GM19239 (cell line): ENCODE results near the gene SELENOM.
A peak's percentile ranks its signal among the peaks of the same experiment; 100 is the strongest.

ENCODE experiments used
- DNase-seq: peaks from one replicate; pipeline ENCODE4 v3.0.0; 2011; ENCODE audit warnings: low spot score; ENCODE audit not compliant: insufficient read length
- FAIRE-seq: peaks from 2 replicates; lab custom pipeline; 2011; peaks lifted over from hg19 to GRCh38; lab: Jason Lieb, UNC

SELENOM gene, protein sequence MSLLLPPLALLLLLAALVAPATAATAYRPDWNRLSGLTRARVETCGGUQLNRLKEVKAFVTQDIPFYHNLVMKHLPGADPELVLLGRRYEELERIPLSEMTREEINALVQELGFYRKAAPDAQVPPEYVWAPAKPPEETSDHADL

DNA sequence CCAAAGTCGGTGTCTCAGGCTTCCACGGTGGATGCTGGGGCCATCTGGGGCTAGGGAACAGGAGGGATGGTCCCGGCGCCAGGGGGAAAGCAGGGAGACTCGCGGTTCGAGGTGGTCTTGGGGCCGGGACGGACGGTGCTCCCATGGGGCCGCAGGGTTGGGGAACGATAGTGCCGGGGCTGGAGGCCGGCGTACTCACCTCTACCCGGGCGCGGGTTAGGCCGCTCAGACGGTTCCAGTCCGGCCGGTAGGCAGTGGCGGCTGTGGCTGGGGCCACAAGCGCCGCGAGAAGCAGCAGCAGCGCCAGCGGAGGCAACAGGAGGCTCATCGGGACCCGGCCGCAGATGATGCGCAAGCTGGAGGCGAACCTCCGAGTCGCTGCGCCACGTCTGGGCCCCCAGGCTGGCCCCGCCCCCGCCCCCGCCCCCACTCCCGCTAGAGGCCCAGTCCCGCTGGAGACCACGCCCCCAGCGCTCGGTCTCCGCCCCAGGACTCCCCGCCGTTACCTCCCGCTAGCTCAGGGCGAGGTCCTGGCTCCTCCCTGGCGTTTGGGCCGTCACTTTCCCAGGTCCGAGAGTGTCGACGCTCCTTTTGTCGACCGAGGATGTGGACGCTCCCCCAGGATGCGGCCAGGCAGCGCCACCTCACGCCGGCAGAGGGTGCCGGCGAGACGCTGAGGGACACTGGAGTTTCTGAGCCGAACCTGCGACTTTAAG is at the start of gene SELENOM:
Gene SELENOM, minus strand, starts transcription at position 391 of the 716 bp plus-strand sequence. Its CDS starts 63 bp downstream, at position 328.
- DNase-seq, result peak; percentile 97
- peak; percentile 95 for FAIRE-seq

DNA sequence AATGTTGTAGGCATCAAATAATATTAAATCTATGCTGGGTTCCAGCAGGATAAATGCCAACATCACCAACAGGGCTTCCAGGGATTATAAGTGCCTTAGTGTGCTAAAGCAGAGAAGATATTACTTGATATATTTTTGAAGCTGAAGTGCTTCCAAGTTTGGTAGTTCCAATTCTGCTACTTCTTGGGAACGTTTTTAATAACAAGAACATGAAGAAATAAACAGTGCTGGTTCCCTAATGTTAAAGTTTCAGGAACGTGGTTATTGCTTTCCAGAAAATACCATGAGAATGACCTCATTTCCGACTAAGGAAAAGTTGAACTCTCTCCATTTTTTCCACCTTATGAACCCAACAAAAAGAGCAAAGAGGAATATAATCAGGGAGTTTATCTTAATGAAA is 48.1 kb upstream of the SELENOM start:
- FAIRE-seq, result no peak
- DNase-seq, result no peak

DNA sequence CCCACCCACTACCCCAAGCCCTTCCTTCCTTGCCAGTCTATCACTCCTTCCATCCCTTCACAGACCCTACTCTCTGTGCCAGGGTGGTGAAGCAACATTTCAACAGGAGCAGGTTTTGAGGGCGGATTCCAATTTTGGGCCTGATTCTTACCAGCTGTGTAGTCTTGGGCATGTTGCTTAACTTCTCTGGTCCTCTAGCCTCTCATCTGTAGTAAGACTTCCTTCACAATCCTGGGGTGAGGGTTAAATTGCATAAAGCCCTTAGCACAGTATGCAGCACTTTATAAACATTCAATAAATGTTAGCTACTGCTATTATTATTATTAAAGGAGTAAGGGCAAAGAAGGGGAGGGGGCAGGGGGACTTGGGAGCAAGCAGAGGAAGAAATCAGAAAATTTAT is 47.6 kb upstream of the SELENOM start:
- no peak for FAIRE-seq
- DNase-seq, result no peak

DNA sequence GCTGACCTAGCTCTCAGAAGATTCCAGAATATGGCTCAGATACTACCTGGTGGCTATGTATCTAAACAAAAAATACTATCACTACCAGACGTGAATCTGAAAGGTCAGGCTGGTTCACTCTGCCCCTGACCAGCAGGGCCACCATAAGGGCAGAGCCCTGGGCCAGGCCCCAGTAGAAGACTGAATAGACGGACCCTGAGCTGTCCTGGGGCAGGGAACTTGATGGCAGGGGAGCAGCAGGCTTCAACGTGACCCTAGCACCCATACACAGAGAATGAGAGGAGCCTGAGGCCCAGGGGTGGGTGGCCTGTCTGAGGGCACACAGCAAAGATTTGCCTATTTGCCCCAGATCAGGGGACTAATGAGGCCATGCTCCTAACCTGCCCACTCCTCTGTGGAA is 46.0 kb upstream of the SELENOM start:
- DNase-seq (no peak), FAIRE-seq (no peak)

DNA sequence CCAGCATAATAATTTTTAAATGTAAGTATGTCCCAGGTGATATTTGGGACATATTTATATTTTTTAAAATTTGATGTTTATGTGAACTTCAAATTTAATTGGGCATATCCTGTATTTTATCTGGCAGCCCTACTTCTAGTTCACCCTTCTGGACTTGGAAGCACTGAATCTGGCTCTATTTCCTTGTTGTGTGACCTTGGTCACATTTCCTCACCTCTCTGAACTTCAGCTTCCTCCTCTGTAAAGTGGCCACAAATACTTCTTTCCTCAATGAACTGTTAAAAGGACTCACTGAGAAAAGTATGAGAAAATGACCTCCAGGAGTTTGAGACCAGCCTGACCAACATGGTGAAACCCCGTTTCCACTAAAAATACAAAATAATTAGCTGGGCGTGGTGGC is 44.5 kb upstream of the SELENOM start:
- no peak for DNase-seq
- no peak for FAIRE-seq

DNA sequence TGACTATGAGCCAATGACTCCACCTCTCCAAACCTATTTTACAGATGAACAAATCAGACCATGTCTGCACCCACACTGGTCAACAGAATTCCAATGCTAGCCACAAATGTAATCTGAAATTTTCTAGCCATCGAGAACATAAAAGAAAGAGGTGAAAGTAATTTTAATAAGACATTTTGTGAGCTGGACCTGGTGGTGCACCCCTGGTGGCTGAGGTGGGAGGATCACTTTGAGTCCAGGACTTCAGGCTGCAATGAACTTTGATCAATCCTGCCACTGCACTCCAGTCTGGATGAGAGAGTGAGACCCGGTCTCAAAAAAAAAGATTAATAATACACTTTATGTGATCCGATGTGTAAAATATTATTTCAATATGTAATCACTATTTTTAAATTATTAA is 43.2 kb upstream of the SELENOM start:
- FAIRE-seq (no peak), DNase-seq (no peak)

DNA sequence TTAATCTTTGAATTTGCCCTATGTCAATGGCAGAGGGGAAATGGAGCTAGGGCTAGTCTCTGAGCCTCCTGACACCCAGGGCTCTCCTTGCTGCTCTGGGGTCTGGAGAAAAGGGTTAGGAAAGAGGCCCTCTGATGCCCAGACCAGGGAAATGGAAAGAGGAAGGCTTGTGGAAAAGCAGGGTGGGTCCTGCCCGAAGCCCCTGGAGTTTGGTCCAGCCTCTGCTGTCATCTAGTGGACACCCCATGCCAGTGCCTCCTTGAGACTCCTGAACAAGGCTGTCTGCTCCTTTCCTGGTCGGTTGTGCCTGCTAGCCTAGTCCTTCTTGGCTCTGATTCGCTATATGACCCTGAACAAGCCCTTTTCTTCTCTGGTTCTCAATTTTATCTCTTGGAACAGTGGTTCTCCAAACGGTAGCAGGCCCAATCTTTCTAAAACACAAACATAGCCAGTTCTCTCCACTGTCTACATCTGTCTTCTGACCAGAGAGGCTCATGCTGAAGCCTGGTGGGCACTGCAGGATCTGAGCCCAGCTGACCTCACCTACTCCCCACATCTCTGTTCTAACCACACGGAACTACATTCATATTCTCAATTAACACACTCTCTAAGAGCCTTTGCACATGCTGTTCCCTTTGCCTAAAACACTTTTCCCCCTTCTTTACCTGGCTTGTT is 41.7 kb upstream of the SELENOM start:
- FAIRE-seq (peak; percentile 84), DNase-seq (no peak)

DNA sequence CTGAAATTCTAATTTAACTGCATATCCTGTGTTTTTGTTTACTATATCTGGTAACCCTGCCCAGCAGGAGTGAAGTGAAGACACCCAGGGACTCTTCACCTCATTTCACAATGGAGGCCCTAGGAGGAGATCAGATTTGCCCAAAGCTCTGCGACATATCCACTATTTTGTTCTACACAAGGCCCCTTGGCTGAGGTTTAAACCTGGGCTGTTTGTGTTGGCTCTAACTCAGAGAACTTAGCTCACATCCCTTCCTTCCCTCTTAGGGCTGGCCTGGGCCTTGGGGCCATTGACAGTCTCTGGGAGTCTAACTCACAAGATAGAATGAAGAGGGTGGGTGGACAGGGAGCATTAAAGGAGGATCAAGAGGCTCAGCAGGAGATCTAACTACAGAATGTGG is 41.1 kb upstream of the SELENOM start:
- no peak for DNase-seq
- FAIRE-seq, result no peak

DNA sequence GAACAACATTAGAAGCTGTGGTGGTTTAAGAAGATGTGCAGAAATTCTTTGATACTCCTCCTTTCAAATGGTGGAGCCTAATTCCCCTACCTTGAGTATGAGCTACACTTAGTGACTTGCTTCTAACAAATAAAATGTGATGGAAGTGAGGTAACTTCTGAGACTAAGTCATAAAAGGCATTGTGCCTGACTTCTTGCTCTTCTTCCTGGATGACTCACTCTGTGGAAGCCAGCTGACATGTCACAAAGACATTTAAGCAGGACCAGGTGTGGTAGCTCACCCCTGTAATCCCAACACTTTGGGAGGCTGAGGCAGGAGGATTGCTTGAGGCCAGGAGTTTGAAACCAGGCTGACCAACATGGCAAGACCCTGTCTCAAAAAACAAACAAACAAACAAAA is 36.9 kb upstream of the SELENOM start:
- FAIRE-seq (no peak), DNase-seq (no peak)

DNA sequence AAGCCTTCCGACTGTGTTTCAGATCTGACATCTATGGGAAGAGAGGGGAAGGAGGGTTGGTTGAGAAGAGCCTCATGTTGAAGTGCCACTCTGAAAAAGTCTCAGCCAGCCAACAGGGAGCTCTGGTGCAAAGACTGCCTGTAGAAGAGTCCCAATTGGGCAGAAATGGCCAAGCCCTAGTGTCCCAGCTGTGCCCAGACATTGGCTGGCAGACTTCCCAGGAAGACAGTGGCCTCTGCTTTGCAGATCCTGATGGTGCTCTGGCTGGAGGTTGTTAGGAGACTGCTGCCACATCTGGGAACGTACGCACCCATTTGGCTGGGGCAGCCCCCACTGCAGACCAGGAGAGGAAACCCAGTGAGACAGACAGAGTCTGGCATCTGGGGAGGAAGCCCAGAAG is 36.2 kb upstream of the SELENOM start:
- FAIRE-seq, result no peak

DNA sequence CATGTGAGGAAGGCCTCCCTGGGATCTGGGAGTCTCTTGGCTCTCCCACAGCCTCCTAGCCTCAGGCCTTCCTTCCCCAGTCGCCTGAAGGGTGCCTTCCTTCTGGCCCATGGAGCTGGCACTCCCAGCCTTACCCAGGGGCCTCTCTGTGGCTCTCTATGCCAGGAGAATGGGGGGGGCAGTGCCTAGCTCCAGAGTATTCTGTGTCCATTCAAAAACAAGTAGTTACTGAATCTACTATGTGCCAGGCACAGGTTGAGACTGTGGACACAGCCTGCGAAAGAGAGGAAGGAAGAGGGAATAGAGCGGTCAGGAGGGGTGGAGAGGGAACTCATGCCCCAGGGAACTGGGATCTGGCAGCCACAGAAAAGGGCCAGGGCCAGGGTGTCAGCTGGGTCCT is 35.7 kb upstream of the SELENOM start:
- FAIRE-seq, result no peak

More for the DNA sequence above, 36.2 kb upstream of the SELENOM start:
- no peak for DNase-seq

DNA sequence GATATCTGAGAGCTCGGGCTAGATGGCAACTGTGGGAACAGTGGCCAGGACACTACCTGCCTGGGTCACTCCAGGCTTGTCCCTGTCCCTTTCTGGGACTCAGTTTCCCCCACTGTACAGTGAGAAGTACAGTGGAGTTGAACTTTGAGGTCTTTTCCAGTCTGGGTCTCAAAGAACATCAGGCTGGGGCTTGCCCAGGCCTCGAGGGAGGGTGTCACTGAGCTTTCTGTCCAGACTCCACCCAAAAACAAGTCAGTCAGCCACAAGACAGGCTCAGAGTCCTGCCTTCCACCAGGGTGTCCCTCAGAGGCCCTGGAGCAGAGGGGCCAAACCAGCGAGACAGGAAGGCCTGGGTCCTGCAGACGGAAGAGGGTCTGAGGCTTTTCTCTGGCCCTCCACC is 34.9 kb upstream of the SELENOM start:
- FAIRE-seq (no peak), DNase-seq (peak; percentile 4)

More for the DNA sequence above, 35.7 kb upstream of the SELENOM start:
- DNase-seq, result no peak

DNA sequence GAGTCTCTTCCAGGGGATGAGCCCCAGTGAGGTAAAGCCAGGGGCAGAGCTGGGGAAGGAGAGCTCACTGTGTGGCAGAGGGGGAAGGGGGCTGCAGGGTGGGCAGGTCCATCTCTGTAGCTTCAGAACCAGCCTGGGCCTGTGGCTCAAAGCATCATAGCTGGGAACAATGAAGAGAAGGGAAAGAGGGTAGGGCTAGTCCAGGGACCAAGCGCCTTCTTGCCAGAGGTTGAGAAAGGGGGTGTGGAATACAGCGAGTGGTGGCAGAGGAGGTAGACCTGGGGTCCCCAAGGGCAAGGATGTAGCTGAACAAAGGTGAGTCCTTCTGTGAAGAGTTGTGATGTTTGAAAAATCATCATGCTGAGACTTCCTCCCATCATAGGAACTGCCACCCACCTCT is 34.2 kb upstream of the SELENOM start:
- no peak for FAIRE-seq
- no peak for DNase-seq

DNA sequence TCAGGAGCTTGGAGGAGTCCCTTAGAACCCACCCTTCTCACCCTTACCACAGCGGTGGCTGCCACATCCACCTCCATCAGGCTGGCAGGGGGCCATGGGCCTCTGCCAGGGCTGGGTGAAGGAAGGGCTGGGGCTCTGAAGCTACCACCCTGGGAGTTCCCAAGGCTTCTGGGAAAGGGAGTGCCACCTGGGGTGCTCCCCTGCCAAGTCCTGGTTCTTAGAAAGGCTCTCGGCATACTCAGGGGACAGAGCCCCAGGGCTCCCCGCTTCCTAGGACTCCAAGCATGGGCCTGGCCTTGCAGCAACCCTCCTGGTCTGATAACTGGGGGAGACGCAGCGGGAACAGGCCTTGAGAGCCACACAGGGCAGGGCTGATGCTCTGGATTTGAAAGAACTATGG is 33.4 kb upstream of the SELENOM start:
- no peak for DNase-seq

DNA sequence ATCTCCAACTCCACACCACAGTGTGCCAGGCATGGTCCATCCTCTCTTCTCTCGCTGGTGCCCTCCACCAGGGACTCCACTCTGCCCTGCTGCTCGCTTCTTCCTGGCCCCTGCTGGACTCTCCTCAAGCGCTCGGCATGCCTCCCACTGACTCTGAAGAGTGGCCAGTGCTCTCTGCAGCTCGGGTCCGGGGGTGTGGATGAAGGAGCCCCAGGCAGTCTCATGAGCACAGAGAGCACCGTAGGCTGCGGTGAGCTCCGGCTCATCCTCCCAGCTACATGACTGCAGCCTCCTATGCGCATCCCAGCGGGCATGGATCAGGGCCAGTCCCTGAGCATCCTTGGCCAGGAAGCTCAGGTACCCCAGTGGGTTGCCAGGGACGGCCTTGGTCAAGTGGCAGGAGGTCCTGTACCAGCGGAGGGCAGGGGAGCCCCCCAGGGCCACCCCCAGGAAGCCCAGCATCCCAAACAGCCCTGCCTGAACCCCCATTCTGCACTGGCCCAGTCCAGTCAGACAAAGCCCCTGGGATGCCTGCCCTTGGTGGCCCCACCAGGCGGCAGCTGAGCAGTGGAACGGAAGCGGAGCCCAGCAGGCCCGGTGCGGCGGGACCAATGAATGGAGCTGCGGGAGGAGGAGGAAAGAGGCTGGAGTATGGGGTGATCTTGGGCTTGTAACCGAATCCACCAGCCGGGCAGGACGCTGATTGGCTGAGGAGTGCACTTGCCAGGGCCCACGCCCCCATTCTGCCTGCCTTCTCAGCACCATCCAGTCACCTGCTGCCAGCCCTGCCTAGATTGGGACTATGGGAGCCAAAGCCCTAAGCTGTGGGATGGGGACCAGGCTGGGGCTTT is 32.7 kb upstream of the SELENOM start, which contains the start of gene PLA2G3:
Gene PLA2G3, minus strand, starts transcription at position 643 of the 851 bp plus-strand sequence. Its CDS starts 154 bp downstream, at position 489.
- DNase-seq (no peak), FAIRE-seq (no peak)

More for the DNA sequence above, 33.4 kb upstream of the SELENOM start:
- FAIRE-seq, result no peak

DNA sequence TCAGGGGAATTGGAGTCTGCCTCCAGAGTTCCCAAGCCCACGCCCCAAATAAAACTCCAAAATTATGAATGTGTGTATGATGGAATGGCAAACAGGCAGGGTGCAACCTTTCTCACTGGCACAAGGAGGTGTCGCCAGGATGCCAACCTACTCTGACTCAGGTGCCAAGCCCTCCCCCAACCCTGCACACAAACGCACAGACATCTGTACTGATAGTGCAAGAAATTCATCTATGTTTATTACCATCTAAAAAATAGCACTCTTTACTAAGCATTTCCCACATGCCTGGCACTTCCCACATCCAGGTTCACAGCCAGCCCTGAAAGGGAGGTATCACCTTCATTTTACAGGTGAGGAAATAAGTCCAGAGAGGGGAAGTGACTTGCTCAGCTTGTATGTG is 31.7 kb upstream of the SELENOM start:
- FAIRE-seq (no peak), DNase-seq (no peak)

DNA sequence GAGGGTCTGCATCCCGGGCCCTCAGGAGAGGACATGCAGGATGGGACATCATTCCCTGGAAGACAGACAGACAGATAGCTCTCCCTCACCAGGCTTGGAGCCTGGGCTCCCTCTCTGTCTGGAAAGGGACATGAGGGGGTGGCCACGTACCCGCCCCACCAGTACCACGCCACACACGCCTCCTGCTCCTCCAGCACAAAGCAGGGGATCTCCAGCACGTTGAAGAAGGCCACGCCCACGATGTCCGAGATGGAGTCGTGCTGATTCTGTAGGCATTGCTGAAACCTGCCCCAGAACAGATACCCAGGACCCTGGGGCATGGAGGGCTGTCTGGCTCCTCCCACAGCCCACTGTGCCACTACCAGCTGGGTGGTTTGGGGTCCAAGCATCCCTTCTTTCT is 30.8 kb upstream of the SELENOM start:
- DNase-seq (no peak), FAIRE-seq (no peak)

DNA sequence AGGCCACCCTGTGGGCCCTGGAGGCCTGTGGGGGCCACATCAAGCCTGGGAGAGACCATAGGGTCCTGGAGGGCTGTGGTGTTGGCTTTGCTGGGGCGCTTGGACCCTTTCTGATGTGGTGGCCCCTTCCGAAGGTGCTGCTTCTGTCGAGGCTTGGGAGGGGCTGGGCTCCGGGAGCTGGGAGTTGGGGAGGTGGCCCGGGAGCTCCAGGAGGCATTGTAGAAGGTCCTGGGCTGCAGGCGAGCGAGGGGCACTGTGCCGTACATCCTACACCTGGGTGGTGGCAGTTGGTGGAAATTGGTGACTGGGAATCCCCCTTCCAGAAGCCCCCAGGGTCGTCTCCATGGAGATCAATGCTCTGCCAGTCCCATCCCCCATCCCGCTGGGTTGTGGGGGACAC is 30.4 kb upstream of the SELENOM start:
- DNase-seq (no peak), FAIRE-seq (no peak)

DNA sequence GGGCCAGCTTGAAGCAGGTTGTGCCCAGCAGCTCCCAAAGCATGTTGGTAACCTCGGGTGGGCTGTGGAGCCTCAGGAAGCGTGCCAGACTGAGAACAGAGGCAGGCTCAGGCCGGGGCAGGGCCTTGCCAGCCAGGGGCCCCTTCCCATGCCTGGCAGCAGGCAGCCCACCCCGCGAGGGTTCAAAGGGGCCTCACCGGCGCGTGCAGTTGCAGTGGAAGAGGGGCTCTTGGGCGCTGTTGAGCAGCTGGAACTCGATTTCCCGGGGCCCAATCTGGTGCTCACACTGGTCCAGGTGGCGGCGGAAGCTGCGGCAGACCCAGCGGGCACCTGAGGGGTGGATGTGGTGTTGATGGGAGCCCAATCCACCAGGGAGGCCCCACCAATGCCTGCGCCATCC is 29.3 kb upstream of the SELENOM start:
- no peak for FAIRE-seq
- DNase-seq, result no peak

DNA sequence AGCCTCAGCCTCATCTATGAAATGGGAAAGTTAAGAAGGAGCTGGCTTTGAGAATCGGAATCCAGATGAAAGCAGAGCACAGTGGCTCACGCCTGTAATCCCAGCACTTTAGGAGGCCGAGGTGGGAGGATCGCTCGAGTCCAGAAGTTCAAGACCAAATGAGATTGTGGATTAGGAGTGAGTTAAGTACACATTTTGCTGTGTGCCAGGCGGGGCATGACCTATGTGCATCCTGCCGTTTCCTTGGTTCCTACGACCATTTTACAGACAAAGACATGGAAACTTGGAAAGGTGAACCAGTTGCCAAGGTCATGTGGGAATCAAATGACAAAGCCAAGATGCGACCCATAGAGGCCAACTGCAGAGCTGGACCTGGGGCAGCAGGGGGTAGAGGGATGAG is 28.8 kb upstream of the SELENOM start:
- no peak for DNase-seq
- FAIRE-seq, result no peak

DNA sequence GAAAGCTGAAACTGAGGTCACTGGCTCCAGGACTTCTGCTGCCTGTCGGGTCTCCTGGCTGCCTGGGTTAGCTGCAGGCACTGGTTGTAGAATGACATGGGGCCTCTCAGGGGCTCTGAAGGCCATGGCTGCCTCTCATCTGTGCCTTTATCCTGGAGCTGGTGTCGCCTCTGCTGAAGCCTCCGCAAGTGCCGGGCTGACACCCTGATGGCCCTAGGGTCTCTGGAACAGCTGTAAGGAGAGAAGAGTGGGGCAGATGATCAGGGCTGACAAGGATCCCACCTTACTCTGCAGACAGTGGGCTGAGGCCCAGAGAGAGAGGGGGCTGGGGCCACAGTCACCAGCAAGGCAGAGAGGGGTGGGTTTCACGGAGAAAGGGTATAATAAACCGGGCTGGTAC is 28.3 kb upstream of the SELENOM start:
- no peak for FAIRE-seq
- no peak for DNase-seq
